ENCODE results near the gene GSE1. TPM values are rescaled to one million over a fixed set of nuclear protein-coding genes. Genes with fewer than 3 reads are reported as not detected.

Gene GSE1
- total RNA-seq, 4 donors from 2014 or later = 46.7 to 144 (median 96.9) TPM

DNA sequence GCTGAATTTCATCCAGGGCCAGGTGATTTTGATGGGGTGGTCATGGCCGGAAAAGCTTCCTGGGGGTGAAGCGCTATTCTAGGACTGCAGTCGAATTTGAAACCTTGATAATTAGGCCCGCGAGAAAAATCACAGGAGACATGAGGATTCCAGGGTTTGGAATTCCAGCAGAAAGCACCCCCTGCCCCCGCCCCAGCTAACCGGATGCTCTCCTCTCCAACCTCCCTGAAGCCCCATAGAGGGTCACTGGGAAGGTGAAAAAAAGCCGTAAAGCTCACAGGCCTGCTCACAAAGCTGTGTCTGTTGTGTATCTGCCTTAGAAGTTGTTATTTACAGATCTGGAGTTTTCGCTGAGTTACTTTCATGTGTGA, 76.8 kb downstream of the GSE1 start:
- Histone ChIP-seq H3K4me3 (no peak overlapping the region), H3K27ac (no peak overlapping the region), H3K4me1 (peaks cover 22% of the 10 kb centered on the region), H3K36me3 (no peaks in the 10 kb centered on the region), H3K27me3 (peaks cover 3% of the 10 kb centered on the region), H3K9me3 (no peaks in the 10 kb centered on the region)
- DNase-seq (ENCODE audit: low spot score in 2 of 2) = no peak
- TF ChIP-seq, protein P1, sequence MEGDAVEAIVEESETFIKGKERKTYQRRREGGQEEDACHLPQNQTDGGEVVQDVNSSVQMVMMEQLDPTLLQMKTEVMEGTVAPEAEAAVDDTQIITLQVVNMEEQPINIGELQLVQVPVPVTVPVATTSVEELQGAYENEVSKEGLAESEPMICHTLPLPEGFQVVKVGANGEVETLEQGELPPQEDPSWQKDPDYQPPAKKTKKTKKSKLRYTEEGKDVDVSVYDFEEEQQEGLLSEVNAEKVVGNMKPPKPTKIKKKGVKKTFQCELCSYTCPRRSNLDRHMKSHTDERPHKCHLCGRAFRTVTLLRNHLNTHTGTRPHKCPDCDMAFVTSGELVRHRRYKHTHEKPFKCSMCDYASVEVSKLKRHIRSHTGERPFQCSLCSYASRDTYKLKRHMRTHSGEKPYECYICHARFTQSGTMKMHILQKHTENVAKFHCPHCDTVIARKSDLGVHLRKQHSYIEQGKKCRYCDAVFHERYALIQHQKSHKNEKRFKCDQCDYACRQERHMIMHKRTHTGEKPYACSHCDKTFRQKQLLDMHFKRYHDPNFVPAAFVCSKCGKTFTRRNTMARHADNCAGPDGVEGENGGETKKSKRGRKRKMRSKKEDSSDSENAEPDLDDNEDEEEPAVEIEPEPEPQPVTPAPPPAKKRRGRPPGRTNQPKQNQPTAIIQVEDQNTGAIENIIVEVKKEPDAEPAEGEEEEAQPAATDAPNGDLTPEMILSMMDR (IDR thresholded peaks at IDR 0.05) = no peak
- TF ChIP-seq EP300 (IDR thresholded peaks at IDR 0.05) = no peak
- 76% methylated on average over 9 of the region's 9 CpGs for WGBS

DNA sequence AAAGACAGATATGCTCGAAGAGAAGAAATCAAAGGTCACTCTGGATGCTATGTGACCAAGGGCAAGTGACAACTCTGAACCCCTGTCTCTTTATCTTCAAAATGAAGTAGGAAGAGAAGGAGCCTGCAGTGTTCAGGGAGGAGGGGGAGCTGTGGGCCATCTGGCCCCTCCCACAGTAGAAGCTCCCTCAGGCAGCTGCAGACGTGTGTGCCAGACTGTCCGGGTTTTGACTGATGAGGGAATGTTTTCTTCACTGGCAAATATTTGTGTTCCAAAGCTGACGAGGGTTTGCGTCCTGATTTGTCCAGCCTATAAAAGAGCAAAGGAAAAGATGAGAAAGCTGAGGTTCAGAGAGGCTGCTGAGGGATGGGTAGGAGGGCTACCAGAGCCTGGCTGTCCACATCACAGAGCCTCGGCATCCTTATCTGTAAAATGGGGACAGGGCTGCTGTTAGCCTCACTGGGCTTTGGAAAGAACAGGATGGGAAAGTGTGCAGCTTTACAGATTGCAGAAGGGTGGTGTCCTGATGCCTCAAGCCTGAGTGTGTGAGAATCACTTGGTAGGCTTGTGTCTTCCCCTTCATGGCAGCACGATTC, 77.4 kb downstream of the GSE1 start:
- H3K4me3 ChIP-seq = no peak overlapping the region
- 42% methylated on average over 7 of the region's 7 CpGs for WGBS
- no peak overlapping the region for H3K27ac ChIP-seq
- no peak for DNase-seq (ENCODE audit: low spot score in 2 of 2)
- no peaks in the 10 kb centered on the region for H3K9me3 ChIP-seq
- no peaks in the 10 kb centered on the region for H3K36me3 ChIP-seq
- H3K4me1 ChIP-seq = peaks cover 22% of the 10 kb centered on the region
- TF ChIP-seq POLR2A (IDR thresholded peaks at IDR 0.05) (no peak), POLR2AphosphoS5 (IDR thresholded peaks at IDR 0.05) (no peak), EP300 (IDR thresholded peaks at IDR 0.05) (no peak)
- TF ChIP-seq, protein P1 (IDR thresholded peaks at IDR 0.05) = no peak
- H3K27me3 ChIP-seq = peaks cover 4% of the 10 kb centered on the region

DNA sequence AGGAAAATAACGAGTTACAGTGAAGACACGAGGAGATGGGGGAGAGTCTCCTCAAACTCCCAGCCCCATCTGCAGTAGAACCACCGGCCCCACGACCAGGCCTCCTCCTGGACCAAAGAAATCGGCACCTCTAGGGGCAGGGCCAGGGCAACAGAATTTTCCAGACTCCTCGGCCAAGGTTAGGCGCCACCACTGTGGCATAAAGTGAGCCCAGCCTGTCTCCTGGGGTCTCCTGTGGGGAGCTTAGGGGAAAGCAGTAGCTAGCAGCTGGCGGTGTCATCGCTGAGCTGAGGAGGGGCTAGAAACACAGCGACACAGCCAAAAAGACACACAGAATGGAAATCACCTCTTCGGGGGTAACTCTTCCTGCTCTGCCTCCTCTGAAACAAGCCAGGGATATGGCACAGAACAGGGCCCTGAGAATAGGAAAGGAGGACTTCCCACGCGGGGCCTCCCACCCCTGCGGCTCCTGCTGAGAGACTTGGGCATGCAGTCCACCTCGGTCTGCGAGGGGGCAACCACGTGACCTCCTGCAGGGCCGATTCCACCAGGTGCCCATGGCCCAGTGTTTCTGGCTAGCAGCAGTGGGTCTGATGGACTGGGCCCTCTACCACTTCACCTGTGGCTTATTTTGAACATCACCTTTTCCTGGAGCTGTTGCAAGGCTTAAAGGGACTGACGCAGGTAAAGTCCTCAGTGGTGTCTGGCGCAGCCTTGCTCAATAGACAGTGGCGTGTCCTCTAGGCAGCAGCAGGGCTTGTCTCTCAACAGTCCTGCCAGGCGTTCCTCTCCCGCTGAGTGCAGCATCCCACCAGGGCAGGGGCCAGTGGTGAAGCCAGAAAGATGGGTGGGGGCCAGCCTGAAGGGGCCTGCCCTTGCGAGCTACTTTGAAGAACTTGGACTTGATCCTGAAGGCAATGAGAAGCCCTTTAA, 82.3 kb downstream of the GSE1 start:
- no peak for DNase-seq (ENCODE audit: low spot score in 2 of 2)
- no peak overlapping the region for H3K27ac ChIP-seq
- peaks cover 15% of the 10 kb centered on the region for H3K4me1 ChIP-seq
- no peak overlapping the region for H3K4me3 ChIP-seq
- no peaks in the 10 kb centered on the region for H3K9me3 ChIP-seq
- peaks cover 15% of the 10 kb centered on the region for H3K27me3 ChIP-seq
- WGBS = 77% methylated on average over 21 of the region's 24 CpGs
- TF ChIP-seq EP300 (IDR thresholded peaks at IDR 0.05) (no peak), POLR2A (IDR thresholded peaks at IDR 0.05) (no peak), POLR2AphosphoS5 (IDR thresholded peaks at IDR 0.05) (no peak)
- TF ChIP-seq, protein P1 (IDR thresholded peaks at IDR 0.05) = no peak
- no peaks in the 10 kb centered on the region for H3K36me3 ChIP-seq

DNA sequence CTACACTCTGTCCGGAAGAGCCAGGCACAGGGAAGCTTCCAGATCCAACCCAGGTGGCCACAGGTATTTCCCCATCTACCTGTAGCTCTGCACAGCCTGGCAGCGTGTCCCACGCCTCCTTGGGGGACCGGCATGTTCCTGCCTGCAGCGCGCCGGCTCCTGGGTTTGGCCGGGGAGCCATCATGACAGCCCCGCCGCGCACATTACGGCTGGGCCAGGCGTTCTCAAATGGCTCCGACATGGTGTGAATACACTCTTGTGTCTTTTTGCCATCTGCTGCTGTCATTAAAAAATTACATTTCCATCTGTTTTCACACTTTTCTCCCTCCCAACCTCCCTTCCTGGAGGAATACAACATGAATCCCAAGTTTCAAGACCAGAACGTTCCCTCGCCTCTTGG, 83.7 kb downstream of the GSE1 start:
- Histone ChIP-seq H3K27me3 (peaks cover 15% of the 10 kb centered on the region), H3K9me3 (no peaks in the 10 kb centered on the region), H3K4me1 (peaks cover 13% of the 10 kb centered on the region), H3K36me3 (no peaks in the 10 kb centered on the region), H3K27ac (no peak overlapping the region), H3K4me3 (peak overlapping the region; percentile 18)
- WGBS = 43% methylated on average over 16 of the region's 16 CpGs
- TF ChIP-seq, protein P1 (IDR thresholded peaks at IDR 0.05) = no peak
- TF ChIP-seq POLR2AphosphoS5 (IDR thresholded peaks at IDR 0.05) = no peak
- TF ChIP-seq EP300 (IDR thresholded peaks at IDR 0.05) = no peak
- TF ChIP-seq POLR2A (IDR thresholded peaks at IDR 0.05) = no peak
- DNase-seq (ENCODE audit: low spot score in 2 of 2) = no peak

GRCh38 chr16:85697431-85697830, 84.3 kb downstream of the GSE1 start:
- peak overlapping the region; percentile 18 for H3K4me3 ChIP-seq
- no peaks in the 10 kb centered on the region for H3K36me3 ChIP-seq
- peaks cover 13% of the 10 kb centered on the region for H3K4me1 ChIP-seq
- no peak overlapping the region for H3K27ac ChIP-seq
- H3K9me3 ChIP-seq = no peaks in the 10 kb centered on the region
- no peak for DNase-seq (ENCODE audit: low spot score in 2 of 2)
- TF ChIP-seq POLR2A (IDR thresholded peaks at IDR 0.05) = no peak
- 36% methylated on average over 14 of the region's 14 CpGs for WGBS
- H3K27me3 ChIP-seq = peaks cover 15% of the 10 kb centered on the region
